Adrenal gland (tissue), 12 donors: ENCODE measurements around the gene KIF5C. TPM values are rescaled to one million over a fixed set of nuclear protein-coding genes. Genes with fewer than 3 reads are reported as not detected.

Experiments used
- DNase-seq, 7 donors: peaks; one replicate each; pipeline ENCODE4 v3.0.0-alpha.2; 2019 to 2020
- H3K27ac ChIP-seq, 5 donors: fragments of 200-600 bp; sonication (generic) in 4 of 5; 1 replicate in 3 of 5; 2 replicates in 2 of 5; pipeline versions ENCODE4 v1.5.1 to v1.8.0; 2016 to 2020; ENCODE audit warnings: mild to moderate bottlenecking in 1 of 5
- H3K27me3 ChIP-seq: fragments of 200-600 bp; 2 replicates; pipeline ENCODE4 v1.8.0; 2021
- H3K36me3 ChIP-seq, 2 donors: fragments of 200-600 bp; replicated peaks in 1 of 2; 1 replicate in 1 of 2; 2 replicates in 1 of 2; pipeline versions ENCODE4 v1.5.1 to v1.8.0; 2018 to 2022
- H3K4me1 ChIP-seq, 2 donors: fragments of 200-600 bp; replicated peaks in 1 of 2; 1 replicate in 1 of 2; 2 replicates in 1 of 2; pipeline versions ENCODE4 v1.5.1 to v1.8.0; 2018 to 2021
- H3K4me3 ChIP-seq, 4 donors: fragments of 200-600 bp; sonication (generic) in 3 of 4; one replicate each; pipeline ENCODE4 v1.5.1; 2016 to 2018
- H3K9me3 ChIP-seq, 3 donors: fragments of 200-600 bp; sonication (generic) in 1 of 3; replicated peaks in 1 of 3; 1 replicate in 2 of 3; 2 replicates in 1 of 3; pipeline versions ENCODE4 v1.5.1 to v1.8.0; 2016 to 2021
- POLR2A ChIP-seq, 2 donors: fragments of 450-650 bp; IDR thresholded peaks; one replicate each; pipeline ENCODE4 v1.6.1; 2017; ENCODE audit warnings: antibody characterized with exemption in 2 of 2, mild to moderate bottlenecking in 2 of 2, moderate library complexity in 1 of 2
- WGBS, 4 donors: extraction: QIAGEN DNeasy Blood & Tissue Kit in 2 of 4; methylation state at CpG; one replicate each; pipeline versions ENCODE4 v1.1.5 to v1.1.7; 2013 to 2017; 5-methylcytosine and 5-hydroxymethylcytosine counted together
- intact Hi-C, 2 donors: fragments of 100-400 bp; cut with DNase I; formaldehyde crosslinking; loops; one replicate each; pipeline versions ENCODE4 v1.14.1 to v1.15.0; 2022 to 2023
- polyA plus RNA-seq, 3 donors: library from polyadenylated mRNA; stranded (reverse); fragments of 200-250 nt in 2 of 3; fragments of 350-450 nt in 1 of 3; fragmentation: Illumina TruSeq in 1 of 3; extraction: RNeasy Lipid Tissue Mini Kit (QIAGEN cat#74804) in 1 of 3; gene quantifications; one replicate each; pipeline ENCODE4 v1.2.3, GENCODE V29; 2013 to 2014
- total RNA-seq, 9 donors: library from RNA; depleted of rRNA in 4 of 9; stranded (reverse); fragments of >200 nt in 4 of 9; fragments of 120-200 nt in 1 of 9; fragmentation: NEBNext Ultra II Directional in 1 of 9; extraction: Animal tissue kit (Norgen Biotek cat#: 25700) in 1 of 9; gene quantifications; one replicate each; pipeline versions ENCODE4 v1.1.0 to v1.2.4, GENCODE V29; 2013 to 2023
- TF ChIP-seq, protein P1 (sequence below), 6 experiments: fragments of 450-650 bp in 4 of 6; fragments of 200-600 bp in 2 of 6; sonication (generic) in 1 of 6; IDR thresholded peaks; 1 replicate in 5 of 6; 2 replicates in 1 of 6; pipeline versions ENCODE4 v1.5.1 to v1.8.0; 2016 to 2021; ENCODE audit warnings: antibody characterized with exemption in 6 of 6, mild to moderate bottlenecking in 2 of 6, moderate library complexity in 1 of 6
- donor health status: healthy with polysubstance abuse.
- donor health status: Bipolar disorder and iron deficiency.
- donor health status: DM: yes; HTN: yes; CAD: no.
- donor health status: DM: no; HTN: no; CAD: no.
- donor health status: DM: no; HTN: no; CAD: no.
- donor health status: DM: yes; HTN: yes; CAD: no.

The KIF5C gene
- total and polyA plus RNA-seq, 12 donors, result 9.1 to 62.1 (median 19.3) TPM

DNA sequence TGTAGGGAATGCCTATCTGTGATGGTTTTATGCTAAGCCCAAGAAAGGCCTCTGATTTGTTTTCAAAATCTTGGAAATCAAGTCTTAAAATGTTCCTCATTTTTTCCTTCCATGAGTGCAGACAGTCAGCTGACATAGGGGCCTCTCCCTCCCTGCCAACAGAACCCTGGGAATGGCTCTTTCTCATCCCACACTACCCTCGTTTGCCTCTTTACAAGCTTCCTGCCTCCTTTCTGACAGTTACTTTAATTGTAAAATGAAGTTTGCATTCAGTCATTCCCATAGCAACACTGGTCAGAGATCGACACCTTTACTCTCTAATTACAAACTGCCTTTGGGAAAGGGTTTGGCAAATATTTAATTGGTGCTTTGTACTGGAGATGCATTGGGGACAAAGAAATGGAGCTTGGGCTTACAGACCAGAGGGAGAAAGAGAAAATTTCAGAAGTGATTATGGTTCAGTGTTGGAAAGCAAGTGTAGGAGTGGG is 25.4 kb downstream of the KIF5C start:
- no peaks in the 10 kb centered on the region for H3K27me3 ChIP-seq
- H3K27ac ChIP-seq, result no peak overlapping the region
- 72 to 90% (median 81%) methylated on average over 2 of the region's 2 CpGs for WGBS, 4 donors
- H3K9me3 ChIP-seq, result no peaks in the 10 kb centered on the region
- no peaks in the 10 kb centered on the region for H3K4me1 ChIP-seq
- no peaks in the 10 kb centered on the region for H3K36me3 ChIP-seq
- no peak overlapping the region for H3K4me3 ChIP-seq
- TF ChIP-seq POLR2A (IDR thresholded peaks at IDR 0.05), result no peak
- TF ChIP-seq, protein P1, sequence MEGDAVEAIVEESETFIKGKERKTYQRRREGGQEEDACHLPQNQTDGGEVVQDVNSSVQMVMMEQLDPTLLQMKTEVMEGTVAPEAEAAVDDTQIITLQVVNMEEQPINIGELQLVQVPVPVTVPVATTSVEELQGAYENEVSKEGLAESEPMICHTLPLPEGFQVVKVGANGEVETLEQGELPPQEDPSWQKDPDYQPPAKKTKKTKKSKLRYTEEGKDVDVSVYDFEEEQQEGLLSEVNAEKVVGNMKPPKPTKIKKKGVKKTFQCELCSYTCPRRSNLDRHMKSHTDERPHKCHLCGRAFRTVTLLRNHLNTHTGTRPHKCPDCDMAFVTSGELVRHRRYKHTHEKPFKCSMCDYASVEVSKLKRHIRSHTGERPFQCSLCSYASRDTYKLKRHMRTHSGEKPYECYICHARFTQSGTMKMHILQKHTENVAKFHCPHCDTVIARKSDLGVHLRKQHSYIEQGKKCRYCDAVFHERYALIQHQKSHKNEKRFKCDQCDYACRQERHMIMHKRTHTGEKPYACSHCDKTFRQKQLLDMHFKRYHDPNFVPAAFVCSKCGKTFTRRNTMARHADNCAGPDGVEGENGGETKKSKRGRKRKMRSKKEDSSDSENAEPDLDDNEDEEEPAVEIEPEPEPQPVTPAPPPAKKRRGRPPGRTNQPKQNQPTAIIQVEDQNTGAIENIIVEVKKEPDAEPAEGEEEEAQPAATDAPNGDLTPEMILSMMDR (IDR thresholded peaks at IDR 0.05), result no peak
- intact Hi-C loops, result no loop called here
- DNase-seq, result no peak

DNA sequence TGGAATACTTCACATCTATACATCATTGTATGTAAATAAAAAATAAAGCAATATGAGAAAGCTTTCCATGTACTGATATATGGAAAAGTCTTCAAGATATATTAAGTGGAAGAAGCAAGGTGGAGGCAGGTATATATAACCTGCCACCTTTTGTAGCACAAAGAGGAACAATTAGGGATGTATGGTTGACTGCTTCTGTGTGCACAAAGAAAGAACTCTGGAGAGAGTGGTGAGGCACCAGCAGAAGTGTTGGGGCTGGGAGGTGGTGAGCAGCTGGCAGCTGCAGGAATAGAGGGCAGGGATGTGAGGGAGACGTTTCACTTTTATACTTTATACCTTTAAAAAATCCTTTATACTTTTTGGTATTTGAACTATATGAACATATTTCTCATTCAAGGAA is 26.1 kb downstream of the KIF5C start:
- H3K4me3 ChIP-seq, result no peak overlapping the region
- no peaks in the 10 kb centered on the region for H3K27me3 ChIP-seq
- 53 to 66% (median 62%) methylated on average over 1 of the region's 1 CpG for WGBS, 4 donors
- DNase-seq, result no peak
- TF ChIP-seq, protein P1 (IDR thresholded peaks at IDR 0.05), result no peak
- TF ChIP-seq POLR2A (IDR thresholded peaks at IDR 0.05), result no peak
- no peaks in the 10 kb centered on the region for H3K9me3 ChIP-seq
- no peaks in the 10 kb centered on the region for H3K36me3 ChIP-seq
- H3K27ac ChIP-seq, result no peak overlapping the region
- no peaks in the 10 kb centered on the region for H3K4me1 ChIP-seq
- intact Hi-C loops, result no loop called here

DNA sequence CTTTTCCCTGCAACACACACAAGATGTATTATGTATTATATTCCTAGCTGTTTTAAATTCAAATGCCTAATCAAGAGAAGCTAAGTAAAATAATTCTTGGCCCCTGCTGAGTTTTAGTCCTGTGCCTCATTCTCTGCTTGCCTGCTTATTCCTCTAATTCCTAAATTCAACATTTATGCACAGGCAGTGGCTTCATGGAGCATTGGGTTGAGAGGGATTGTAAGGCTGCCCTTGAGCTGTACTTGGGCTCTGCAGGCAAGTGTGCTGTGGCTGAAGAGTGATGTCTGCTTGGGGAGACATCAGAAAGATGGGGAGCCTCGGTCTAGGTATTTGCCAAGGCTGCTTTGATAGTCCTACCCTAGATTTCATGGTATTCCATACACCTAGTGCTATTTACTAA is 27.8 kb downstream of the KIF5C start:
- no peak for DNase-seq
- WGBS, 4 donors, result 60 to 84% (median 74%) methylated on average over 1 of the region's 1 CpG
- TF ChIP-seq, protein P1 (IDR thresholded peaks at IDR 0.05), result no peak
- no peak for TF ChIP-seq POLR2A (IDR thresholded peaks at IDR 0.05)
- intact Hi-C loops, result no loop called here
- Histone ChIP-seq H3K4me1 (no peaks in the 10 kb centered on the region), H3K36me3 (no peaks in the 10 kb centered on the region), H3K27ac (no peak overlapping the region), H3K27me3 (no peaks in the 10 kb centered on the region), H3K4me3 (no peak overlapping the region), H3K9me3 (no peaks in the 10 kb centered on the region)

DNA sequence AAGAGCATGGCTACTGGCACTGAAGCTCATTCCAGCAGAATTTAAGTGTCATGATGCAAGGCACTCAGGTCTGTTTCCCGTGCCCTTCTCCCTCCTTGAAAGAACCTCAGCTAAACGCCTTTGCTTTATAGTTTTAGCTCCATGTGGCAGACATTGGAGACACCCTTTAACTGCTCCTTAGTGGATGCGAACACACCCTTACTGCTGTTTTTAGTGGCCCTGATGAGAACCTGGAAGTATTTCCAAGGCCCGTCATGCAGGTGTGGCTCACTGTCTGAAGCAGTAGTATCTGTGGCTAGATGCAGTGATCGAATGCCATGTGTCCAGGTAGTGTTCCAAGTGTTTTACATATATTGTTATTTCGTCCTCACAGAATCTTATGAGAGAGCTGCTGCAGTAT is 28.3 kb downstream of the KIF5C start:
- no peak for DNase-seq
- WGBS, 4 donors, result 81 to 89% (median 82%) methylated on average over 6 of the region's 6 CpGs
- no peak for TF ChIP-seq POLR2A (IDR thresholded peaks at IDR 0.05)
- TF ChIP-seq, protein P1 (IDR thresholded peaks at IDR 0.05), result no peak
- no peaks in the 10 kb centered on the region for H3K9me3 ChIP-seq
- H3K36me3 ChIP-seq, result no peaks in the 10 kb centered on the region
- H3K27ac ChIP-seq, result no peak overlapping the region
- H3K4me1 ChIP-seq, result peaks cover 0 to under 1% of the 10 kb centered on the region in 2 donors
- H3K27me3 ChIP-seq, result no peaks in the 10 kb centered on the region
- intact Hi-C loops, result no loop called here
- H3K4me3 ChIP-seq, result no peak overlapping the region
